GM18951 (cell line): Measurements from ENCODE around the gene GPC3.
"Not testable (repeated sequence)": the region's sequence is repeated elsewhere in the genome, so short reads cannot be mapped to it uniquely, and the experiment has no call there.

Experiments used
- POLR2A ChIP-seq: IDR thresholded peaks from 4 replicates; pipeline ENCODE4 v1.6.1; 2011; ENCODE audit warnings: mild to moderate bottlenecking; ENCODE audit not compliant: insufficient read length, insufficient read depth; ENCODE audit errors: extremely low read depth
- in situ Hi-C: fragments of 300-500 bp; cut with MboI; formaldehyde crosslinking; loops from one replicate; pipeline ENCODE4 v1.12.0; 2022; ENCODE audit warnings: low sequenced_read_pairs, mixed read lengths, inconsistent platforms; ENCODE audit not compliant: unreplicated experiment

The GPC3 gene

DNA sequence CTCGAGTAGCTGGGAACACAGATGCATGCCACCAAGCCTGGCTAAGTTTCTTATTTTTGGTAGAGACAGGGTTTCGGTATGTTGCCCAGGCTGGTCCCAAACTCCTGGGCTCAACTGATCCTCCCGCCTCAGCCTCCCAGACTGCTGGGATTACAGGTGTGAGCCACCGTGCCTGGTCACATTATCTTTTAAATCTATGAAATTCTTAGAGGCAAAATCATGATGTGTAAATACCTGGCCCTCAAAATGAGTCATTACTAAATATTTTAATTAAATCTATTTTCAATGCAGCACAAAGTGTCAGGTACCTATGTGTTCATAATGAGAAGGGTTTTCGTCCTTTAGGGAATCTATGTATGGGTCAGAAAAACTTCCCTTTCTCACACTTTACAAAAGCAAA lies 347.6 kb downstream of the GPC3 start:
- TF ChIP-seq POLR2A = no peak
- in situ Hi-C loops = no loop called here

DNA sequence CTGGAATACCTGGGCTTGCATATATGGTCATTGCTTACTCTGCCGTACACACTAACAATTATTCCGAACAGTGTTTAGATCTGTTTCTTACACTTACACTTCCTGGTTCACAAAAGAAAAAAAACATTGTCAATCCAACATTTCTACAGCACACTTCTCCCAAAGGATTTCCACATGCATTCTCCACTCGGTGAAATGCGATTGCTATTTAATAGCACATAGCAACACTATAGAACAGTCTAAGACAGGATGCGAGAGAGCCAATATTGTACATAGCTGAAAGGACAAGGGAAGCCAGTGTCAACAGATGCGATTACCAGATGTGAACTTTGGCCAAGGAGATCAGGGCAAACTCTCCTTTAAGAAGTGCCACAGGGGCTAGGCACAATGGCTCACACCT lies 349.4 kb downstream of the GPC3 start:
- in situ Hi-C loops = no loop called here
- no peak for TF ChIP-seq POLR2A

GRCh38 chrX:133634416-133634815 lies 351.0 kb downstream of the GPC3 start:
- no peak for TF ChIP-seq POLR2A
- in situ Hi-C loops = no loop called here

GRCh38 chrX:133633950-133634349 lies 351.4 kb downstream of the GPC3 start:
- in situ Hi-C loops = no loop called here

DNA sequence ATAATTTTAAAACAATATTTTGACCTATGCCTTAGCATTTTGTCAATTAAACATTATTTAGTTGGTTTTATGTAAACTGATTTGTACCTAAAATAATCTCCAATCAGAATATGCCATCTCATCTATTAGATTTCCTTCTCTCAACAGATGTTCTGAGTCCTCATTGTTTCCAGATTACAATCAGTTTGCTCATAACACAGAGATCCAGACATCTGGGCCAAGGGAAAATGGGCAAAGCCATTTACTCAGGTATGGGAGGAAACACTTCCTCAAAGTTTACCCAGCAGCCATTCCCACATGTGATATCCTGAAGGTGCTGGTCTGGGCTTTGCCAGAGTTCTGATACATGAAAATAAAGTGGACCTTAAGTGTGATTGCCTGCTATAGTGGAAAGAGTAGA lies 352.2 kb downstream of the GPC3 start:
- TF ChIP-seq POLR2A = no peak
- in situ Hi-C loops = no loop called here

More at GRCh38 chrX:133633950-133634349, 351.4 kb downstream of the GPC3 start:
- no peak for TF ChIP-seq POLR2A

DNA sequence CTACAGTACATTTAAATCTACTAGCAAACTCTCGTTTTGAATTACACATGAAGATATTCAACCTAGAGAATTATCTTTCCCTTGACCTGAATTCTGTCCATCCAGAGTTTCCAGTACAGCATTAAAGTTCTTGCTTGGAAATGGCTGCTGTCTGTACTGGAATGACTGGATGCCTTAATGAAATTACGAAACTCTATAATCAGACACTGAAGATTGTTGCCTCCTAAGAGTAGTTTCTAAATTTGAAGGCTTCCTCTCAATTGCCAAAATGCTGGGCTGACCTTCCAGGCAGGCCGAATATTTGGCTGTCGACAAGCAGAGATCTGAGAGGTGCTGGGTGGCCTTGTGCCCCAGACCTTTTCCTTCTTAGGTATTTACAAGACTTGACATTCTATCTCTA lies 355.0 kb downstream of the GPC3 start:
- in situ Hi-C loops = no loop called here
- TF ChIP-seq POLR2A = no peak

GRCh38 chrX:133627673-133628072 lies 357.7 kb downstream of the GPC3 start:
- in situ Hi-C loops = no loop called here
- no peak for TF ChIP-seq POLR2A

- in situ Hi-C loops = not testable (repeated sequence)
These were observed 364.0 kb downstream of the GPC3 start for GRCh38 chrX:133621384-133621783.

- TF ChIP-seq POLR2A = no peak
- in situ Hi-C loops = no loop called here
These were observed 373.7 kb downstream of the GPC3 start for GRCh38 chrX:133611676-133612075.

DNA sequence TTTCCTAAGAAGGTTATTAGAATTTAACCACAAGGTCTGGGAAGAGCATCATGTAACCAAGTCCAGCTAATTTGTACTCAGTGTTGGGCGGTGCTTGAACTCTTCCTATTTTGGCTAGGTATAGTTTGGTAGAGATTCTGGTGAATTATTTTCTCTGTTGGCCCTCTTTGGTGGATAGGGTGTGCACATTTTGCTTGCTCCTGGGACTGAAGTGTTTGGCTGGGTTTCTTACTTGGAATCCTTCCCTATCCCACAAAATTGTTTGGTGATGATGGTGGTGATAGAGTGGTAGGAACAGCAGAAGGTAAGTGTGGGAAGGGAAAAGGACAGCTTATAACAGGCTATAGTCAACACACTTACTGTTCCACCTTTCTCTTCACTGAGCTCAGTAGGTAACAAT lies 375.3 kb downstream of the GPC3 start:
- in situ Hi-C loops = no loop called here
- TF ChIP-seq POLR2A = no peak

GRCh38 chrX:133609166-133609565 lies 376.2 kb downstream of the GPC3 start:
- TF ChIP-seq POLR2A = no peak
- in situ Hi-C loops = no loop called here

DNA sequence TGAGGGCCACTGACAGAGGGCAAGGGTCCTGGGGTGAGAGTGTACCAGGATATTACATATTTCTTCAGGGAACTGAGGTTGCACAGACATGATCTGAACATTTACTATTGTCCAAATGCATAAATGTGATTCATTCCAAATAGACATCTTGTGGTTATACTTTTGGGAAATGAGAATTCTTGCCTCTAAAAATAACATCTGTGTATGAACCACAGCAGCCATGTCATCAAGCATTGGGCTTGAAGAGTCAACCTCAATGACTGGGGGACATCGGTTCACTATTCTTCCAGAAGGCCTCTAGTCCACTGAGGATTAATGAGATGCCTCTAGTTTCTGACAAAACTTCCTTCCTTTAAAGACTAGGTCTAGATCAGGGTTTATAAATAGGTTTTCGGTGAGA lies 377.0 kb downstream of the GPC3 start:
- TF ChIP-seq POLR2A = no peak
- in situ Hi-C loops = no loop called here

- in situ Hi-C loops = no loop called here
- TF ChIP-seq POLR2A = no peak
These were observed 377.7 kb downstream of the GPC3 start for GRCh38 chrX:133607419-133608348.

DNA sequence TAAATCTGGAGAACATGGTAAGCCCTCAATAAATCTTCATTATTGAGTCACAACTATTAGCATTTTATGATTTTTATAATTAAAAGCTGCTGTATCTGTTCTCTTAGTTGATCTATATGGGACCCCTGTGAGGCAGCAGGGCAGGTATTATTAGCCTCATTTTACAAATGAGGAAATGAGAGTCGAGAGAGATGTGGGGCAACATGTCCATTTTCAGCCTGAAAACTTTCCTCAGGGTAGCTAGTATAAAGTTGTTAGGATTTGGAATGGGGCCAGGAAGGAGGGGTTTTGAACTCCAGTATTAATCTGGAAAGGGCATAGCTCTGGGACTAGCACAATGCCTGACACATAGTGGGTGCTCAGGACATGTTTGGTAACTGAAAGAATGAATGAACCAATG lies 378.4 kb downstream of the GPC3 start:
- in situ Hi-C loops = no loop called here

More for the DNA sequence above, 378.4 kb downstream of the GPC3 start:
- TF ChIP-seq POLR2A = no peak
